GM12872 (cell line): Measurements from ENCODE around the gene ADGRE1.

Experiments used
- TF ChIP-seq, protein P1 (sequence below): IDR thresholded peaks from 3 replicates; pipeline ENCODE4 v1.5.1; 2011; ENCODE audit warnings: low read depth, mild to moderate bottlenecking, low read length, moderate library complexity; ENCODE audit not compliant: insufficient read depth

ADGRE1 gene

GRCh38 chr19:6930190-6930589, 42.8 kb downstream of the ADGRE1 start:
- TF ChIP-seq, protein P1, sequence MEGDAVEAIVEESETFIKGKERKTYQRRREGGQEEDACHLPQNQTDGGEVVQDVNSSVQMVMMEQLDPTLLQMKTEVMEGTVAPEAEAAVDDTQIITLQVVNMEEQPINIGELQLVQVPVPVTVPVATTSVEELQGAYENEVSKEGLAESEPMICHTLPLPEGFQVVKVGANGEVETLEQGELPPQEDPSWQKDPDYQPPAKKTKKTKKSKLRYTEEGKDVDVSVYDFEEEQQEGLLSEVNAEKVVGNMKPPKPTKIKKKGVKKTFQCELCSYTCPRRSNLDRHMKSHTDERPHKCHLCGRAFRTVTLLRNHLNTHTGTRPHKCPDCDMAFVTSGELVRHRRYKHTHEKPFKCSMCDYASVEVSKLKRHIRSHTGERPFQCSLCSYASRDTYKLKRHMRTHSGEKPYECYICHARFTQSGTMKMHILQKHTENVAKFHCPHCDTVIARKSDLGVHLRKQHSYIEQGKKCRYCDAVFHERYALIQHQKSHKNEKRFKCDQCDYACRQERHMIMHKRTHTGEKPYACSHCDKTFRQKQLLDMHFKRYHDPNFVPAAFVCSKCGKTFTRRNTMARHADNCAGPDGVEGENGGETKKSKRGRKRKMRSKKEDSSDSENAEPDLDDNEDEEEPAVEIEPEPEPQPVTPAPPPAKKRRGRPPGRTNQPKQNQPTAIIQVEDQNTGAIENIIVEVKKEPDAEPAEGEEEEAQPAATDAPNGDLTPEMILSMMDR, result no peak

- TF ChIP-seq, protein P1, result no peak
These were observed 47.7 kb downstream of the ADGRE1 start for GRCh38 chr19:6935069-6935468.

- TF ChIP-seq, protein P1, result no peak
These were observed 48.2 kb downstream of the ADGRE1 start for GRCh38 chr19:6935618-6936017.

DNA sequence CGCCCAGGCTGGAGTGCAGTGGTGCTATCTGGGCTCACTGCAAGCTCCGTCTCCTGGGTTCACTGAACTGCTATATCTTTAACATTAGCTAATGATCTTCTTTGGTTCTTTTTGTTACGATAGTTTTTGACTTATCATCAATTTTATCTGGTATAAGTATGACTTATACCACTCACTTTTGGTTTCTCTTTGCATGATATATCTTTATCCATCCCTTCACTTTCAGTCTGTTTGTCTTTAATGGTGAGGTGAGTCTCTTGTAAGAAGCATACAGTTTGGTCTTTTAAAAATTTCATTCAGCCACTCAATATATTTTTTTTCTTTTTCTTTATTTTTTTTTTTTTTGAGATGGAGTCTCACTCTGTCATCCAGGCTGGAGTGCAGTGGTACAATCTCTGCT, 58.4 kb downstream of the ADGRE1 start:
- TF ChIP-seq, protein P1, result no peak

DNA sequence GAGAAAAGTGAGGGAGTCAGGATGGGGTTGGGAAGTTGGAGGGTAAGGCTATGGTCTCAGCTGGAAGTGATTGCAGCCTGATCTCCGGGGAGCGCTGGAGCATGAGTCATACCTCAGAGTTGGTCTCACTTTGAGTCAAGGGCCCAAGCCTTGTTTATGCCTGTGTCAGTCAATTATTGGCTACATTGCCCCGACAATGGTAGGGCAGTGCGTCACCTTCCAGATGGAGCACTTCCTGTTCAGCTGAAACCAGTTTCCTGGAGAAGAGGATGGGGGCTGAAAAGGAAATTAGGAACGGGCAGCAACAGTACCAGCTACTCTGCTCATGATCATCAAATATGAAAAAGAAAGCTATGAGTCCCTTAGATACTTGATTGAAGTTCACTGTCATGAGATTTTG, 60.4 kb downstream of the ADGRE1 start:
- TF ChIP-seq, protein P1, result no peak

DNA sequence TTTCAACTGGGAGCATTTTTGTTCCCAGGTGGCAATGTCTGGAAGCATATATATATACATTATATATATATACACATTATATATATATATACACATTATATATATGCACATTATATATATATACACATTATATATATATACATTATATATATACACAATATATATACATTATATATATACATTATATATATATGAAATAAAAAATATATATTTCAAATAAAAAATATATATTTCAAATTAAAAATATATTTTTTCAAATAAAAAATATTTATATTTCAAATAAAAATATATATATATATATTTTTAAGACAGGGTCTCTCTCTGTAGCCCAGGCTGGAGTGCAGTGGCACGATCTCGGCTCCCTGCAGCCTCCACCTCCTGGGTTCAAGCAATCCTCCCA, 61.5 kb downstream of the ADGRE1 start:
- TF ChIP-seq, protein P1, result no peak

GRCh38 chr19:6952956-6953355, 65.6 kb downstream of the ADGRE1 start:
- TF ChIP-seq, protein P1, result no peak

- TF ChIP-seq, protein P1, result no peak
These were observed 67.7 kb downstream of the ADGRE1 start for GRCh38 chr19:6955082-6955481.
